AG04450 (cell line): Measurements from ENCODE around the gene FAM120AOS. TPM values are rescaled to one million over a fixed set of nuclear protein-coding genes. Genes with fewer than 3 reads are reported as not detected.

Experiments
- CTCF ChIA-PET: fragments of 300-600, 350-600 bp; formaldehyde crosslinking; extraction: SDS; loops from one replicate; lab custom pipeline; 2022; ENCODE audit warnings: antibody characterized with exemption, inconsistent platforms; lab: Charles Lee
- POLR2A ChIA-PET: fragments of 350-600 bp; formaldehyde crosslinking; extraction: SDS; loops from one replicate; lab custom pipeline; 2021; ENCODE audit warnings: antibody characterized with exemption, inconsistent platforms; lab: Yijun Ruan, JAX
- DNase-seq: peaks from one replicate; pipeline ENCODE4 v3.0.0-alpha.2; 2011; ENCODE audit warnings: low read depth, low spot score
- H3K27ac ChIP-seq: one replicate; pipeline ENCODE4 v1.5.1; 2012; ENCODE audit warnings: low read depth, low read length, control low read depth
- H3K27me3 ChIP-seq: one replicate; pipeline ENCODE4 v1.6.0; 2012; ENCODE audit warnings: low read length; ENCODE audit not compliant: control insufficient read depth, insufficient read depth
- H3K4me3 ChIP-seq: 2 replicates; pipeline ENCODE4 v1.5.1; 2011; ENCODE audit warnings: mild to moderate bottlenecking, low read depth, low read length, control low read depth
- H3K9me3 ChIP-seq: 2 replicates; pipeline ENCODE4 v1.5.1; 2012; ENCODE audit warnings: low read length; ENCODE audit not compliant: control insufficient read depth, insufficient read depth
- CTCF ChIP-seq: IDR thresholded peaks from 2 replicates; pipeline ENCODE4 v1.5.1; 2011; ENCODE audit warnings: low read depth, low read length, control low read depth, inconsistent platforms
- polyA plus RNA-seq: library from polyadenylated mRNA; depleted of rRNA; stranded (reverse); fragments of >200 nt; gene quantifications from 2 replicates; pipeline ENCODE4 v1.2.3, GENCODE V29; 2011

The FAM120AOS gene
- polyA plus RNA-seq, 1 experiment, result 42.9 TPM

DNA sequence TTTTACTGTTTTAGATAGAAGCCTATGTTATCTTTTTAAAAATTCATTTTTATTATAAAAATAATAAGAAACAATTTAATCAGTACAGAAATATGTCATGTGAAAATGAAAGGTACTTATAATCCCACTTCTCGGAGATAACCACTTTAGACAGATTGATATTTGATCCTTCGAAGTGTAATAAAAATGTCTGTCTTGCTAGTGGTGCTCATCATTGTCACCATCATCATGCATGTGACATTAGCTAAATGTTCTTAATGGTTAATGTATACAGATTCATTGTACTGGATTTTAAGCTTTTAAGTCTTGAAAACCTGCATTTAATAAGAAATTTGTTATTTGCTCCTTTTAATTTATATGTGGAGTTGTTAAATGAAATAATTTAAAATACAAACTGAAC lies 30.1 kb upstream of the FAM120AOS start:
- no peak for TF ChIP-seq CTCF
- DNase-seq, result no peak
- Histone ChIP-seq H3K27ac (no peak overlapping the region), H3K27me3 (no peaks in the 10 kb centered on the region), H3K4me3 (no peak overlapping the region), H3K9me3 (no peaks in the 10 kb centered on the region)
- POLR2A ChIA-PET, result no interaction called here
- CTCF ChIA-PET, result interaction anchor here (2.3 kb wide), 1 partner anchor 83 kb away, joined by 15 read pairs; no protein-coding TSS in a partner anchor

DNA sequence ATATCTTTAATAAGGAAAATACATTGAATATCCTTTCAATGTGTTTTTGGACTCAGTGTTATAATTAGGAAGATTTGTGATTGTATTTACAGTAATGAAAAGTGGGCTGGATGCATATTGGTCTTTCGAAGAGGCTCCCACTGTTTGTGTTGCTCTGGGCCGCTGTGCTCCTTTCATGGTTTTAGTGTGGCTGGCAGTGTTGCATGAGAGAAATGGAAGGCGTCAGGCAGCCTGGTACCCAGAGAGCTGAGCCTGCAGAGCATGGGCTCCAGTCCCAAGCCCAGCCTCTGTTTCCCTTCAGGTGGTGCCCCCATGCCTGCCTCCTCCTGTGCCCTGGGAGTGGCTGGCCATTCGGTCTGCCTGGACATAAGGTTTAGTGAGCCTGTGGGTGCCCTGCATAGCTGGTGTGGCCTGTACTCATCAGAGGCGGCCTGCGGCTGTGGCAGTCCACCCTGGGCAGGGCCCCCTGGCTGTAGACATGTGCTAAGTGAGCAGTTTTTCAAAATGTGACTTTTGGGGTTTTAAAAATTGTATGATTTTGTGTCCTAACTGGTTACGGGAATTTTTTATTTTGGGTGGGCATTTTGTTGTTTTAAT lies 27.4 kb upstream of the FAM120AOS start:
- H3K27ac ChIP-seq, result no peak overlapping the region
- CTCF ChIA-PET, result no interaction called here
- POLR2A ChIA-PET, result interaction anchor here (0.6 kb wide), 1 partner anchor 24 kb away, joined by 3 read pairs; no protein-coding TSS in a partner anchor
- no peak; the same call in 1 of the 2 replicates for TF ChIP-seq CTCF
- no peaks in the 10 kb centered on the region for H3K9me3 ChIP-seq
- H3K4me3 ChIP-seq, result no peak overlapping the region
- H3K27me3 ChIP-seq, result no peaks in the 10 kb centered on the region
- DNase-seq, result no peak

- H3K27me3 ChIP-seq, result no peaks in the 10 kb centered on the region
- TF ChIP-seq CTCF, result no peak
- POLR2A ChIA-PET, result no interaction called here
- no peaks in the 10 kb centered on the region for H3K9me3 ChIP-seq
- CTCF ChIA-PET, result interaction anchor here (1.3 kb wide), 1 partner anchor 10 kb away, joined by 3 read pairs; no protein-coding TSS in a partner anchor
- no peak overlapping the region for H3K27ac ChIP-seq
- DNase-seq, result no peak
- H3K4me3 ChIP-seq, result no peak overlapping the region
These were observed 26.9 kb upstream of the FAM120AOS start for GRCh38 chr9:93480262-93480661.

- H3K27me3 ChIP-seq, result no peaks in the 10 kb centered on the region
- POLR2A ChIA-PET, result no interaction called here
- no peaks in the 10 kb centered on the region for H3K9me3 ChIP-seq
- H3K27ac ChIP-seq, result no peak overlapping the region
- no peak for DNase-seq
- H3K4me3 ChIP-seq, result no peak overlapping the region
- CTCF ChIA-PET, result interaction anchor here (0.8 to 1.3 kb wide), 2 partner anchors 10 to 87 kb away, joined by 3 to 4 read pairs; no protein-coding TSS in a partner anchor
- TF ChIP-seq CTCF, result no peak
These were observed 26.3 kb upstream of the FAM120AOS start for GRCh38 chr9:93479726-93480125.

GRCh38 chr9:93477397-93477796 lies 24.0 kb upstream of the FAM120AOS start:
- no peak overlapping the region for H3K4me3 ChIP-seq
- no peak overlapping the region for H3K27ac ChIP-seq
- CTCF ChIA-PET, result interaction anchor here (1.5 to 2.0 kb wide), 2 partner anchors 13 to 89 kb away, joined by 3 to 13 read pairs; no protein-coding TSS in a partner anchor
- H3K27me3 ChIP-seq, result no peaks in the 10 kb centered on the region
- DNase-seq, result no peak
- POLR2A ChIA-PET, result no interaction called here
- H3K9me3 ChIP-seq, result no peaks in the 10 kb centered on the region
- TF ChIP-seq CTCF, result no peak
